Measurements from ENCODE around the gene SYT2.
"Not testable (repeated sequence)": the region's sequence is repeated elsewhere in the genome, so short reads cannot be mapped to it uniquely, and the experiment has no call there.

Gene SYT2

GRCh38 chr1:202638701-202639305 is 71.5 kb downstream of the SYT2 start:
- not testable (repeated sequence) for DNase-seq

DNA sequence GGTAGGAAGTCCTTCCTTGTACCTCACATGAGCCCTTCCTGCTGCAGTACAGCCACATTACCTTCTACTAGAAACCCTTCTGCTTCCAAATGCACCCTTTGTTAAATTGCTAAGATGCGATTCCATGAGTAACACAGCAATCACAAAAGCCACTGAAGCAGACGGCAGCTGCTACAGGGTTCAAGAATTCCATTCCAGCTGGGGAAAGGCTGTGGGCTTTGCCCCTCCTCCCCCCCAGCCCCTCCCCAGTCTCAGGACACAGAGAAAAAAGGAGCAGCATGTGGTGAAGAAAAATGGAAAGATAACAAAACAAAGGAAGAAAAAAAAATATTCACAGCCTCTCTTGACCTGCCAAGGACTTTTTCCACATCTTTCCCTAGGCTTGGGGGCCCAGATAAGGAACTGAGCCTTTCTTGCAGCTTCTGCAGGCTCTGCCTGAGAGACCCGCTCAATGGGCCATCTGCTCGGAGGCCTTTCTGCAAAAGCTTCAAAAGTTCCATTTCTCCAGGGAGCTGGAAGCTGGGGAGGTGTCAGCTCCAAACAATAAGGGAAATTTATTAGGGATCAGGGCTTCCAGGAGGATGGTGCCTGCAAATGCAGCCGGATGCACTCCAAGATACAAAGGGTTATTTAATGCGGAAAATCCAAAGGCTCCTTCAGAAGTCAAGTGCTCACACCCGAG is 72.1 kb downstream of the SYT2 start:
- no peak for DNase-seq

GRCh38 chr1:202637321-202638018 is 72.8 kb downstream of the SYT2 start:
- not testable (repeated sequence) for DNase-seq

GRCh38 chr1:202636171-202636570 is 74.1 kb downstream of the SYT2 start:
- DNase-seq = not testable (repeated sequence)

GRCh38 chr1:202632241-202632640 is 78.0 kb downstream of the SYT2 start:
- no peak for DNase-seq

- DNase-seq = no peak
Observed at GRCh38 chr1:202631076-202631923, 79.0 kb downstream of the SYT2 start.

GRCh38 chr1:202630541-202630940 is 79.7 kb downstream of the SYT2 start:
- no peak for DNase-seq

DNA sequence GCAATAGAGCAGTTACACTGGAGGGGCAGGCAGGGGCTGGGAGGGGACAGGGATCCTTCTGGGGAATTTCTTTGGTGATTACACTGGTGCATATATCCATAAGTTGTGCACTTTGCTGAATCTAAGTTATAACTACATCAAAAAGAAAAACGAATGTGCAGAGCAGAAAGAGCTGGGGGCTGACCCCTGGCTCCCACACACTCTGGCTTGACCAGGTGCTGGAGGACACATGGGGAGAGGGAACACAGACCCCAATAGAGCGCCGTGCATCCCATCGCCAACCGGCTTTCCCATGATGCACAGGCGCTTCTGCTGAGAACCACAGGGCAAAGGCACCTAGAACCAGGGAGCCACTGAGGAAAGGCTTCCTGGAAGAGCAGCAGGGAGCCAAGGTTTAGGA is 80.2 kb downstream of the SYT2 start:
- DNase-seq = not testable (repeated sequence)

DNA sequence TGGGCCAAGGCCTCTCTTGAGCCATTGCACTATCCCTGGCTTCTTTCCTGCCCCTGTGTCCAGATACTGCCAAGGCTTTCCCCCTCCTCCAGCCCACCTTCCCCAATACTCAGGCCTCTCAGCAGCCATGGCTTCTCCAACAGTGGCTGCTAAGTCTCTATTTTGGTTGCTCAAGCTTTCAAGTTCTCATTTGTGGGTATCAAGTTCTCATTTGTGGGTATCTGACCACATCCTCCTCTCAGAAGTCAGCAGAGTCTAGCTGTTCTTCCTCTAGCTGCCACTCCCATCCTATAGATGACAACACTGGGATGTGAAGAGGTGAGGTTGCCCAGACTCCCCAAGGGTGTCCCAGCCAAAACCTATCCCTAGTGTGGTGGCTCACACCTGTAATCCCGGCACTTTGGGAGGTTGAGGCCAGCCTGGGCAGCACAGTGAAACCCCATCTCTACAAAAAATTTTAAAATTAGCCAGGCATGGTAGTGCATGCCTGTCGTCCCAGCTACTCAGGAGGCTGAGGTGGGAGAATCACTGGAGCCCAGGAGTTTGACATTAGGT is 80.9 kb downstream of the SYT2 start:
- DNase-seq = not testable (repeated sequence)

- no peak for DNase-seq
Observed at GRCh38 chr1:202628646-202629215, 81.5 kb downstream of the SYT2 start.

- no peak for DNase-seq
Observed at GRCh38 chr1:202627841-202628565, 82.3 kb downstream of the SYT2 start.

GRCh38 chr1:202627036-202627435 is 83.2 kb downstream of the SYT2 start:
- peak; percentile 50 for DNase-seq

DNA sequence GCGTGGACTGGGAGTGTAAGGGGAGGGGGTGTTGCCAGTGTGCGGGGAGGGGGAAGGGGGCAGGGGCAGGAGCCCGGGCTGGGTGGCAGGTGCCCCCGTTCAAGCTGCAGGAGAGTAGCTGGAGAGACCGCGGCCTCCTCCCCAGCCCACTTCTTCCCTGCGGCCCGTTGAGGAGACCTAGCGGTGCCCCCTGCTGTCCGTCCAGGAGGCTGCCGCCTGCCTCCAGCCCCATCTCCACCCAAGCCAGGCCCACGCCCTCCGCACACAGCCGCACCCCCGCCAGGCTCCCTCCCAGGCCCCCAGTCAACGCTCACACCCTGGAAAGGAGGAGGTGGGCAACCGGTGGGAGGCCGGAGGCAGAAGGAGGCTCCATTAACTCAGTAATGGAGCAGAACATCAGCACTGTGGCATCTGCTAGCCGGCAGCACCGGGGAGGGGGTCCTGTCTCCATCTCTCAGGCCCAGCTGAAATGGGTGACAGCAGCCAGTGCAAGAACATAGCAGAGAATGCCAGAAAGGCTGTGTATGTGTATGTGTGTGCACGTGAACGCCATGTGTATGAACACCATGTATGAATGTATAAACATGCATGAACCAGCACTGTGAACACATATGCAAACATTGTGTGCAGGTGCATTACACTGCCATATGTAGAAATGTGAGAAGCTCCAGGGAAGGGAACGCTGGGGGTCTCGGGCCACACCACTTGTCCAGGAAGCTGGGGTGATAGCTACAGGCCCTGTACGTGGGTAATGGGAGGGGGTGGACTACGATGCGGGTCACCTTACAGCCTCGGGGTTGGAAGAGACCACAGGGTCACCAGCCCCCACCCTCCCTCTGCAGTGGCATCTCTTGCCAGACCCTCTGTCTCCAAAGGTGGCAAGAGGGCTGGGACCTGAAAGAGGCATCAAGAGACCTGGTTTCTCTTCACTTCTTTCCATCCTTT is 84.6 kb downstream of the SYT2 start:
- DNase-seq = peak; percentile 51

GRCh38 chr1:202624781-202625108 is 85.5 kb downstream of the SYT2 start:
- no peak for DNase-seq

DNA sequence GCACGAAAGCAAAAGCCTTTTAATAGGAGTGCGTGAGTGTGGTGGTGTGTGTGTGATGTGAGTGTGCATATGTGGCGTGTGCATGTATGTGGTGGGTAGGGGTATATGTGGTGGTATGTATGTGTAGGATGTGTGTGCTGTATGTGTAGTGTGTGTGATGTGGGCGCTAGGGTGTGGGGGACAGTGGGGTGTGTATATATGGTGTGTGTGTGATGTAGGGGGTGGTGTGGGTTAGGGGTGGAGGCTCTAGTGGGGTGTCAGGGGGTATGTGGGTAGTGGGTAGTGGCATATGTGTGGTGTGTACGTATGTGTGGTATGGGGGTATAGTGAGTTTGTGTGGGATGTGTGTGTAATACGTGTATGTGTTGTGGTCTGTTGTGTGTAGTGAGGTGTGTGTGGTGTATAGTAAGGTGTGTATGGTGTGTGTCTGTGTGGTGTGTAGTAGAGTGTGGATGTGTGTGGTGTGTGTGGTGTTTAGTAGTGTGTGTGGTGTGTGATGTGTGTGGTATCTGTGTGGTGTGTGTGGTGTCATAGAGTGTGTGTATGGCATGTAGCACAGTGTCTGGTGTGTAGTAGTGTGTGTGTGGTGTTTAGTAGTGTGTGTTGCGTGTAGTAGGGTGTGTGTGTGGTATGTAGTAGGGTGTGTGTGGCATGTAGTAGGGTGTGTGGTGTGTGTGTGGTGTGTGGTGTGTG is 86.0 kb downstream of the SYT2 start:
- DNase-seq = no peak

- not testable (repeated sequence) for DNase-seq
Observed at GRCh38 chr1:202623476-202623875, 86.8 kb downstream of the SYT2 start.

DNA sequence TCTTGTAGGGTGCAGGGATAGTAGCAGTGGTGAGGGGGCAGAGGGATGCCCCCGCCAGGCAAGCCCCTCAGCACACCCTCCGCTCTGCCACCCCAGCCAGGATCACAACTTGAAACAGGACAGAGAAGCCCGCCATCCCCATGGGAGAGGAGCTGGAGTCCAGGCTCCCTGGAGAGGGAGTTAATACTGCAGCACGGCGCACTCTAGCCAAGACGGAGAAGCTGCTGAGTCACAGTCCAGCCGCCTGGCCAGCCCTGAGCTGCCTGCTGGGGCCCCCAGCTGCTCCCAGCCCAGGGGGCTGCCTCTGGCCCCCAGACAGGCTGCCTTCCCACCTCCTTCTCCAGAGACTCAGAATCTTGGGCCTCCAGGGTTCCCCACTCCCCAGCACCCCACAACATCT is 87.2 kb downstream of the SYT2 start:
- DNase-seq = no peak

DNA sequence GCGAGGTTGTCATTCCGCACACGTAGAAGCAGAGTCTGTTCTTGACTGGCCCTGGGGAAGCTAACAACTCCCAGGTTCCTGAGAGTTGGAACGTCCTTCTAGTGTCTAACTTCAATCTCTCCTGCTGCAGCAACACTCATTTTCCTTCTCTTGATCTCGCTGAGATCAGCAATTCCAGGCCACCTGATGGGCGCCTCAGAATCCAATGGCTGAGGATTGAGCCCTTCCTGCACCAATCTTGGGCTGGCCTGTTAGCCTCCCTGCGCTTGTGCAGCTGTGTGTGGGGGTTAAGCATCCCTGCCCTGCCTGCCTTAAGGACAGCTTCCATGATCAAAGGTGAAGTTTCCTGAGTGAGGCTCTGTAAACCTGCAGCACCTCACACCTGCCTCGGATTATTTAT is 87.9 kb downstream of the SYT2 start:
- no peak for DNase-seq

DNA sequence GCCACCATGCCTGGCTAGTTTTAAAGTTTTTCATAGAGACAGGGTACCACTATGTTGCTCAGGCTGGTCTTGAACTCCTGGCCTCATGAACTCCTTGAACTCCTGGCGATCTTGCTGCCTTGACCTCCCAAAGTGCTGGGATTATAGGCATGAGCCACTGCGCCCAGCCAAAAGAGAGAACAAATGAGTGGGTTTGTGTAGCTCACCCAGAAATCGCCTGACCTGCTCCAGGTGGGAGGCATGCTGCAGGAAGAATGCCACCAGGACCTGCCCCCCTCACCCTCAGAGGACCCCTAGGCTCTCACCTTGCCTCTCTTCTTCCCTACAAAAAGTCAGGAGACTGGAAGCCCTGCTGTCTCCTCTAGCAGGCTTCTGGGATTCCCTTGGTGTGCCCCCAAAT is 88.8 kb downstream of the SYT2 start:
- DNase-seq = no peak

GRCh38 chr1:202620036-202620435 is 90.2 kb downstream of the SYT2 start:
- not testable (repeated sequence) for DNase-seq
